HCT116 (cell line): ENCODE results near the gene FAM98B.

Experiments
- ATF3 ChIP-seq: IDR thresholded peaks from 2 replicates; pipeline ENCODE4 v1.6.1; 2012
- CEBPB ChIP-seq: IDR thresholded peaks from 2 replicates; pipeline ENCODE4 v1.6.1; 2012; ENCODE audit warnings: low read depth
- CTCF ChIP-seq, 3 experiments: fragments of 200-600 bp in 1 of 3; sonication (generic) in 1 of 3; IDR thresholded peaks in 2 of 3; conservative IDR thresholded peaks in 1 of 3; 2 replicates each; pipeline ENCODE4 v1.5.1; 2012 to 2017; ENCODE audit warnings: low read depth in 2 of 3, low read length in 2 of 3, antibody characterized with exemption in 1 of 3, borderline replicate concordance in 1 of 3, control low read depth in 1 of 3, mild to moderate bottlenecking in 1 of 3, mixed read lengths in 1 of 3, mixed run types in 1 of 3, moderate library complexity in 1 of 3; ENCODE audit not compliant: insufficient read depth in 1 of 3
- EZH2 ChIP-seq: fragments of 200-600 bp; sonication (generic); IDR thresholded peaks from 2 replicates; pipeline ENCODE4 v1.6.1; 2017; ENCODE audit warnings: antibody characterized with exemption, mixed run types
- MAX ChIP-seq: IDR thresholded peaks from 2 replicates; pipeline ENCODE4 v1.6.1; 2012
- POLR2A ChIP-seq: IDR thresholded peaks from 2 replicates; pipeline ENCODE4 v1.7.0; 2011; ENCODE audit warnings: borderline replicate concordance; ENCODE audit not compliant: insufficient read depth, insufficient read length; ENCODE audit errors: extremely low read depth
- POLR2AphosphoS5 ChIP-seq: IDR thresholded peaks from 2 replicates; pipeline ENCODE4 v1.6.1; 2011; ENCODE audit warnings: mild to moderate bottlenecking, low read depth, low read length, moderate library complexity
- REST ChIP-seq: IDR thresholded peaks from 2 replicates; pipeline ENCODE4 v1.6.1; 2012; ENCODE audit warnings: low read depth
- SIN3A ChIP-seq: IDR thresholded peaks from 2 replicates; pipeline ENCODE4 v1.6.1; 2012; ENCODE audit warnings: low read depth
- SP1 ChIP-seq: IDR thresholded peaks from 2 replicates; pipeline ENCODE4 v1.6.1; 2012; ENCODE audit warnings: low read depth
- YY1 ChIP-seq: IDR thresholded peaks from 2 replicates; pipeline ENCODE4 v1.6.1; 2011; ENCODE audit warnings: low read length, low read depth, moderate library complexity, mild to moderate bottlenecking; ENCODE audit not compliant: insufficient replicate concordance; ENCODE audit errors: extremely low read depth
- ZFX ChIP-seq: fragments of 450-650 bp; IDR thresholded peaks from 2 replicates; pipeline ENCODE4 v1.6.1; 2017
- ZNF274 ChIP-seq: fragments of 200-500 bp; sonication (Bioruptor generic); IDR thresholded peaks from 2 replicates; pipeline ENCODE4 v1.6.1; 2014; ENCODE audit warnings: mild to moderate bottlenecking, low read depth, low read length, inconsistent platforms

GRCh38 chr15:38533926-38534325, 80.0 kb downstream of the FAM98B start:
- TF ChIP-seq CTCF (IDR thresholded peaks at IDR 0.05 in 2 of 3, conservative IDR thresholded peaks at IDR 0.05 in 1 of 3; ENCODE audit: borderline replicate concordance in 1 of 3, insufficient read depth in 1 of 3, low read depth in 2 of 3, low read length in 2 of 3) = no peak
- no peak for TF ChIP-seq SIN3A
- TF ChIP-seq POLR2AphosphoS5 = no peak
- TF ChIP-seq POLR2A = no peak
- no peak for TF ChIP-seq CEBPB
- TF ChIP-seq EZH2 = no peak
- TF ChIP-seq ZFX = no peak
- TF ChIP-seq MAX = no peak
- no peak for TF ChIP-seq ZNF274
- TF ChIP-seq SP1 = no peak
- no peak for TF ChIP-seq REST
- TF ChIP-seq YY1 = no peak
- no peak for TF ChIP-seq ATF3
